GM21360 (cell line): ENCODE measurements around the gene RPS19BP1.

Experiments used
- ATAC-seq: cut with Tn5 transposase; IDR thresholded peaks from one replicate; pipeline ENCODE4 v1.9.1; 2021; ENCODE audit warnings: mild to moderate bottlenecking, moderate library complexity; ENCODE audit not compliant: unreplicated experiment

The RPS19BP1 gene

GRCh38 chr22:39532215-39533073, at the start of gene RPS19BP1:
Gene RPS19BP1, minus strand, starts transcription at chr22:39532748. Its CDS starts 10 bp downstream, at chr22:39532738.
- ATAC-seq: peak; percentile 59

- ATAC-seq: no peak
Measured at GRCh38 chr22:39581303-39581702, 48.8 kb upstream of the RPS19BP1 start.

GRCh38 chr22:39580795-39581194, 48.2 kb upstream of the RPS19BP1 start:
- no peak for ATAC-seq

GRCh38 chr22:39580006-39580441, 47.5 kb upstream of the RPS19BP1 start:
- ATAC-seq: no peak

- ATAC-seq: no peak
Measured at GRCh38 chr22:39577900-39578299, 45.4 kb upstream of the RPS19BP1 start.

- ATAC-seq: no peak
Measured at GRCh38 chr22:39577366-39577765, 44.8 kb upstream of the RPS19BP1 start.

- no peak for ATAC-seq
Measured at GRCh38 chr22:39576027-39576426, 43.5 kb upstream of the RPS19BP1 start.

GRCh38 chr22:39575552-39575825, 42.9 kb upstream of the RPS19BP1 start:
- no peak for ATAC-seq

GRCh38 chr22:39574779-39575551, 42.4 kb upstream of the RPS19BP1 start:
- ATAC-seq: no peak

- ATAC-seq: no peak
Measured at GRCh38 chr22:39571538-39571937, 39.0 kb upstream of the RPS19BP1 start.

GRCh38 chr22:39570665-39571064, 38.1 kb upstream of the RPS19BP1 start, which contains the start of gene CACNA1I:
Gene CACNA1I, plus strand, starts transcription at chr22:39570753. Its CDS starts 0 bp downstream, at chr22:39570753.
- no peak for ATAC-seq

- no peak for ATAC-seq
Measured at GRCh38 chr22:39570226-39570625, 37.7 kb upstream of the RPS19BP1 start.

GRCh38 chr22:39569066-39569465, 36.5 kb upstream of the RPS19BP1 start:
- no peak for ATAC-seq

GRCh38 chr22:39568278-39568981, 35.9 kb upstream of the RPS19BP1 start:
- no peak for ATAC-seq

- no peak for ATAC-seq
Measured at GRCh38 chr22:39567135-39567946, 34.8 kb upstream of the RPS19BP1 start.

- no peak for ATAC-seq
Measured at GRCh38 chr22:39565414-39565944, 32.9 kb upstream of the RPS19BP1 start.

GRCh38 chr22:39563571-39564428, 31.3 kb upstream of the RPS19BP1 start:
- ATAC-seq: no peak

GRCh38 chr22:39562839-39563489, 30.4 kb upstream of the RPS19BP1 start:
- ATAC-seq: no peak

- no peak for ATAC-seq
Measured at GRCh38 chr22:39560127-39560526, 27.6 kb upstream of the RPS19BP1 start.
